GM06990 (cell line): ENCODE measurements around the gene SLK.

ENCODE experiments used
- DNase-seq: peaks from one replicate; pipeline ENCODE4 v3.0.0-alpha.2; 2011; ENCODE audit not compliant: insufficient read length; ENCODE audit errors: extremely low read depth
- H3K27me3 ChIP-seq: replicated peaks from 2 replicates; pipeline ENCODE4 v1.6.0; 2011; ENCODE audit warnings: low read length; ENCODE audit not compliant: control insufficient read depth, insufficient read depth
- H3K36me3 ChIP-seq: 2 replicates; pipeline ENCODE4 v1.5.1; 2011; ENCODE audit warnings: low read length; ENCODE audit not compliant: control insufficient read depth, insufficient read depth
- H3K4me3 ChIP-seq: replicated peaks from 2 replicates; pipeline ENCODE4 v1.5.1; 2011; ENCODE audit warnings: low read depth, mild to moderate bottlenecking, control low read depth, low read length
- CTCF ChIP-seq: IDR thresholded peaks from 2 replicates; pipeline ENCODE4 v1.5.1; 2011; ENCODE audit warnings: low read length, control low read depth, mild to moderate bottlenecking, inconsistent platforms; ENCODE audit not compliant: insufficient read depth, poor library complexity, severe bottlenecking

SLK gene

GRCh38 chr10:104034401-104035193 lies 67.7 kb downstream of the SLK start:
- no peak for TF ChIP-seq CTCF
- H3K36me3 ChIP-seq: no peaks in the 10 kb centered on the region
- H3K4me3 ChIP-seq: no peak overlapping the region
- no peak for DNase-seq
- no peaks in the 10 kb centered on the region for H3K27me3 ChIP-seq

- no peaks in the 10 kb centered on the region for H3K27me3 ChIP-seq
- no peak overlapping the region for H3K4me3 ChIP-seq
- H3K36me3 ChIP-seq: no peaks in the 10 kb centered on the region
- no peak for DNase-seq
- no peak for TF ChIP-seq CTCF
Measured at GRCh38 chr10:104035194-104036068, 68.5 kb downstream of the SLK start.

GRCh38 chr10:104036069-104036384 lies 69.1 kb downstream of the SLK start:
- Histone ChIP-seq H3K36me3 (no peaks in the 10 kb centered on the region), H3K4me3 (no peak overlapping the region), H3K27me3 (no peaks in the 10 kb centered on the region)
- no peak for DNase-seq
- no peak for TF ChIP-seq CTCF

GRCh38 chr10:104036518-104037260 lies 69.7 kb downstream of the SLK start:
- TF ChIP-seq CTCF: no peak
- no peaks in the 10 kb centered on the region for H3K36me3 ChIP-seq
- no peaks in the 10 kb centered on the region for H3K27me3 ChIP-seq
- DNase-seq: no peak
- H3K4me3 ChIP-seq: no peak overlapping the region

GRCh38 chr10:104037261-104037951 lies 70.5 kb downstream of the SLK start:
- Histone ChIP-seq H3K4me3 (no peak overlapping the region), H3K36me3 (no peaks in the 10 kb centered on the region), H3K27me3 (no peaks in the 10 kb centered on the region)
- no peak for DNase-seq
- no peak for TF ChIP-seq CTCF
